Left hindlimb (tissue), 1 donor: ENCODE results near the gene CEP152.

Experiments
- DNase-seq: peaks from one replicate; pipeline ENCODE4 v3.0.0-alpha.2; 2018

The CEP152 gene

DNA sequence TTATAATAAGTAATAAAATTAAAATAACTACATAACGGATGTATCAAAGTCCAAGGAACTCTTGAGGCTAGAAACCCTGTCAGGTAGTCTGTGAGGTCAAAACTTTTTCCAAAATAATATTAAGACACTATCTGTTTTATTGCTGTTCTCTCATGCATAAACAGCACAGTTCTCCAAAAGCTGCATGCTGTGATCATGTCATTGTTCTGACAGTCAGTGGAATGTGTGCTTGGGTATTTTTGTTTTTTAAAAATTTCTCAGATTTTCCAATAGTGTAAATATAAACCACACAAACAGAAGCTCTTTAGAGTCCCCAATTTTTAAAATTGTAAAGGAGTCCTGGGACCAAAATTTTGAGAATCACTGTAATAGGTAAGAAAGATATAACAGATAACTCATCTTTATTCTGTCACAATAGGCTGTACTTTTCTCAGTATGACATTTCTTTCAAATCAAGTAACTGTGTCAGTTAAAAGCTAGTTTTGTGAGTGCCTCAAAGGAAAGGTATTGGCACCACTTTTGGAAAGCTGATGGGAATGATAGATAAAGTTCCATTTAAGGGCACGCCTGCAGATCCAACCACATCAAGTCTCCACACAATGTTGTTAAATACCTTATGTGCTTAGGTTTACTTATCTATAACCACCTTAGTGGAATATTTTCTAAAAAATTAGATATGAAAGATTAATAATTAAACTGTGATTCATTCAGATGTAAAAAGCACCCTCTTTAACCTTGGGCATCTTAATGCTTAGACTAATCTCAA is 49.3 kb downstream of the CEP152 start:
- DNase-seq: no peak

DNA sequence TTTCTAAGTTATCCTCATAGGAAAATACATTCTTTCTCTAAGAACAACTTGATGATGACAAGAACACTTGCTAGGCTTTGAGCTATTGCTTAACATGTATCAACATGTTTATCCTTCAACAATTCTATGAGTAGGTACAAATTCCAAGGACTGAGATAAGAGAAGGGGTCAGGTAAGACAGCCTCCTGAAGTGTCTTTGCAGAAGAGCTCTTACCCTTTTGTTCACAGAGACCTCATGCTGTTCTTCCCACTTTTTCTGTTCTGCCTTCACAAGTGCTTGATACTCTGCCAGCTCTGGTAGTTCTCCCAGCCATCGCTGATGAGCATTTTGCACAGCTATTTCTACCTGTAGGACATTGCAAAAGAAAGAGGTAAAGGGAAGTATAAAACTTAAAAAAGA is 50.9 kb downstream of the CEP152 start:
- no peak for DNase-seq

DNA sequence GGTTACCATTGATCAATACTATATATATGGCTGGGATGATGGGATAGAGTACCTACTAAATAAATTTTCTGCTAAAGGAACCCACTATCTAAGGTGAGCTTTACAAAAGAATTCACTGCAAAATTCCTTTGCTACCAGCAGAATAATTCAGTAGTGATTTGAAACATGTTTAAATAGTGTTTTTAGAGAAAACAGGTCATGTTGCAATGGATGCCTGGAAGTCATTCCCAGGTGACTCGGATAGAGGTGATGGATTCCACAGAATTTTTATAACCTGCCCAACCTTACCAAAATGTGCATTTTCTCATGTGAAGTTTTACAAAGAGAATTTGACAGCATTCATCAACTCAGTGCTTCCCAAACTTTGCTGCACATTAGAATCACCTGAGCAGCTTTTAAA is 53.2 kb downstream of the CEP152 start:
- DNase-seq: no peak

DNA sequence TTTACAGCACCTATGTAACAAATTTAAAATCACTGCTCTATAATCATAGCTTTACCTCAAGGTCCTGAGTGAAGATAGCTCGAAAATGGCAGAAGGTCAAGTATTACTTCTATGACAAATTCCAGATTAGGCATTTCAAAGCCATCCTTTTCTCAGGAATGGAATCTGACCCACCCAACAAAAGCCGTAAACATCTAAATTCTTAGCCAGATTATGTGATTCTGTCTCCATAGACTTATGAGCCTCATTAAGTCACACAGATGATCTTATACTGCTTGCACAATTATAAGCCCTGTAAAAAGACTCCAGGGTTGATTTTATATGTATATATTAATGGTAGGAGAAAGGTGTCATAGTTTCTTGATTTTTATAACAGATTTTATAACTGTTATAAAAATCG is 56.9 kb downstream of the CEP152 start:
- no peak for DNase-seq

DNA sequence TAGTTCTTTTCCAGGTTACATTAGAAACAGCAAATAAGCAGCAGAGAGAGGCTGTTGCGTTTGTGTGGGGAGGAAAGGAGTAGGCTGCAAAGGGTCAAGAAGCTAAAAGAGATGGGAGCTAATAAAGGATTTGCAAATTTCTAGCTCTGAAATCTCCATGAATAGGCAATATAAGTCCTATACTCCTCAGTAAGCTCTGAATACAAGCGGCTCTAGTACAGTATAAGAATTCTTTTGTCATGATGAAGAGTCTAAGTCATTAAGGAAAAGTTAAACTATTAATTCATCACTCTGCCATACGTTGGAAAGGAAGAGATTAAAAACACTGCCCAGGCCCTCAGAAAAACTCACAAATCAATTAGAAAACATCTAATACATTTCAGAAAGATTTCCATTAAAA is 59.3 kb downstream of the CEP152 start:
- no peak for DNase-seq

DNA sequence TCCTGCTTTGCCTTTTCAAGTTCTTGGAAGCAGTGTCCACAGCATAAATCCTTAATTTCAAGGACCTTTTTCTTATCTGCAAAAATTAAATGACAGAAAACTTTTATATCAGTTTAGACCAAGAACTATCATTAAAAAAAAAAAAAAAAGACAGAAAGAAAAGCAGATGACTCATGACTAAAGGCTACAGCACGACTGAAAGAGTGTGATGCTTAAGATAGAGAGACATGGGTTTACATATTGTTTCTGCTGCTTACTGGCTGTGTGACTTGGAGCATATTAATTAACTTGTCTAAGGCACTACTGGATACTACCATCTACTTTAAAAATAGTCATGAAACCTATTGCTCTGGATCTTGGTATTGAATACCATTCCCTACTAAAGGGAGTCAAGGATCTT is 62.3 kb downstream of the CEP152 start:
- no peak for DNase-seq

DNA sequence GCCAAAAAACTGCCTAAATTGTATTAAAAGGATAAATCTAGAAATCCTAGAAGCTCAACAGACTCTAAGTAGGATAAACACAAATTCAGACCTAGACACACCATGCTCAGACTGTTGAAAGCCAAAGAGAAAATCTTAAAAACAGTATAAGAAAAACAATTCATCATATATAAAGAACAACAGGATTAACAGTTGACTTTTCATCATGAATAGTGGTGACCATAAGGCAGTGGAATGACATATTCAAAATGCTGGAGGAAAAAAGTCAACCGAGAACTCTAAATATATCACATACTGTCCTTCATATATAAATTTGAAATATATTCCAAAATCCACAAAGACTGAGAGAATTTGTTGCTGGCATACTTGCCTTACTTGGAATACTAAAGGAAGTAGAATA is 77.3 kb downstream of the CEP152 start:
- DNase-seq: no peak

DNA sequence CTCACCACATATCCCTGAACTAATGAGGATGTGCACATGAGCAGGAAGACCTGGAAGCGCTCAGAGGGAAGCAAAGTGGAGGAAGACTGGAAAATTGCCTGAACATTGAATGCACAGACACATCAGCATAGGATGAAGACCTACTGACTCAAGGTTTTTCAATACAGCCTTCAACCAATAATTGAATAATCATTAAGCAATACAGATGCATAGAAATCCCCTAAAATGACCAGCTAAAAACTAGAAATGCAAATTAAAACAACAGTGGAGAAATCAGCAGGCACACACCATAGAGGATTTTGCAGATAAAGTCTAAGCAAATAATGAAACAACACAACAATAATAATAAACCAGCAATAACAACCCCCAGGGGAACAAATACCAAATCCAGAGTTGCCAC is 80.4 kb downstream of the CEP152 start:
- no peak for DNase-seq

DNA sequence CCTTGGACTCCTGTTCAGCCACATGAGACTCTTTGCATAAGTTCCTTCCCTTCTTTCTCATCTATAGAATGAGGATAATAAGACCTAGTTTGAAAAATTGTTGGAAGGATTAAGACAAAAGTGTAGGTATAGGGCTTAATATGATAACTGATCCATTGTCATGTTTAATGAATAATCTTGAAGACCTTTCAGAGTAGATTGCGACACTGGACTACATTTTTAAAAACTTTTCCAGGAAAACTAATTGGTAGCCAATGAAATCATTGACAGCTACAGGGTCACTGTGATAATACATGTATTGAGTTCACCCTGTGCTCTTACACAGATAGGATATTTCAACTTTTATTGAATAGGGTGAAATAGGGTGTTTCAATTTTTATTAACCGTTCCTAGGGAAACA is 86.9 kb downstream of the CEP152 start:
- no peak for DNase-seq

DNA sequence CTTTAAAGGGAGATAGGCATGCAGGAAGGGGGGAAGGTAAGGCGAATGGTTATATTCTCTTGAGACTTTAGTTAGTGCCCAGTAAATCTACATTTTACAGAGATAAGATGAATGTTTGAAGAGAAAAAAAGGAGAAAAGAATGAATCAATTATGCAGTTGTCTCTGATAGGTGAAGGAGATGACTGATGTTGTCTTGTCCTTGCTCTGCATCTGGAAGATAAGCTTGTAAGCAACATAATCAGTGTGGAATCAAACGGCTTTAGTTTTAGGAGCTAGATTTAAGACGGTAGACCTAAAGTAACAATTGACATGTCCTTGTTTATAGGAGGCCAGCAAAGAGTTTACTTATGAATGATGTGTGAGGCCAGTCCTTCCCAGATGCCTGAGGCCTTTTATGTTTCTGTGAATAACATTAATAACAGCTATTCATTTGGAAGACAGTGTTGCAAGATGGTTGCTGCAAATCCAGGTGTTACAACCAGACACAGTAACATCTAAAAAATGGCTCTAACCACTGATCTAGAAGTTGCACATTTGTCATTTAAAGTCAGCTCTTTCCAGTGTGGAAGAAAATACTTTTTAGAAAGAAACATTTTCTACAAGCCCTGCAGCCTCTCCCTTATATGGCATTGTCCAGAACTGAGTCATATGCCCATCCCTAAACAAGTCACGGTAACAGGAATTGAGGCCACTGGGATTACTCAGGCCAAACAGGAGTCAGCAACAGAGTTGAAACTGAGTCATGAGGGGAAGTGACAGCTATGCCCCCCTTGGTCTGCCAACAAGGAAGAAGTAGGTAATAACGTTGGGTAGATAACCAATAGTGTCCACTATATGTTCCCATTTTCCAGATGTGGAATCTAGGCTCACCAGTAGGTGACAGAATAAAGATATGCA is 87.9 kb downstream of the CEP152 start:
- DNase-seq: no peak

DNA sequence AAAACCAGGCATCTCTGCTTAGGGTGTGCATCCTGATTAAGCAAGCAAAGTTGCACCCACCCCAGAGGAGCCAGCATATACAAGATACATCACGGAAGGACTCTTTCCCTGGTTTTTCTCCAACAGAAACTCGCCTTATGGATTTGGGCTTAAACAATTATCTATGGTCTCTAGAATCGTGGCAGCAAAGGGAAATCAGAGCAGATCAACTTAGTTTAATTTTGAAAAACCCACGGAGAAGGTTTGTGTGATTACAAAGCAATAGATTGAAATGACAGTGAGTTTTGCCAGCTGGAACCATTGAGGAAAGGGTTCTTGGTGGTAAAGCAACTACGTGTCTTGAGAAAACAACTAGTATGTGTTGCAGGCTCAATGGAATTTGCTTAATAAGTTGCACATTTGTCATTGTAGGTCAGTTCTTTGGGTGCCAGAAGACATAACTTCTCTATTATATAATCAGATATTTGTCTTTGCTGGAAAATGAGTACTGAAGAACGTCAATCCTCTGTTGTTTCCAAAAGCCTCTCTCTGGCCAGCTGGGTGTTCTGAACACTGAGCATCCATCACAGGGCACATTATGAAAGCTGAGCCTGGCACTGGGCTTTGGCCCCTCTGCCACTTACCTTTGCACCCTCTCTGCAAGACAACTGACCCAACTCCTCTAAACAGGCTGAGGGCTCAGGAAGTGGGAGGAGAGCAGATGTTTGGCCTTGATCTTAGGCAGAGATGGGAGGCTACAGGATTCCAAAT is 89.6 kb downstream of the CEP152 start:
- no peak for DNase-seq

DNA sequence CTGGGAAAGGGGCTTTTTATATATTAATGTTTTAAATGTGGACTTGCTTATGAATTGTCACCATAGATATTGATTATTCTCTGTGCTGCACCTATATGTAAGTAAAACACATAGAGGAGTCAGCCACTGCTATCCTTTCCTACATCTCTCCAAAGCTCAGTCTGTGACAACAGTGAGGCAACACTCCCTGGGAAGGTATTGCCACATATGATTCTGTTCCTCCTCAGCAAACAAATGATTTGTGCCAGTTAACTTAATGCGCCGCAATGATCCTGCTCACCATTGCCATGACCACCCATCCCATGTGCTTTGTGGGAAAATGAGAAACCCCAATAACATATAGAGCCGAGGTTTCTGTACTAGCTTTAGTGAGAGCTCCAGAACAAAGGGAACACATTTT is 90.2 kb downstream of the CEP152 start:
- DNase-seq: no peak

DNA sequence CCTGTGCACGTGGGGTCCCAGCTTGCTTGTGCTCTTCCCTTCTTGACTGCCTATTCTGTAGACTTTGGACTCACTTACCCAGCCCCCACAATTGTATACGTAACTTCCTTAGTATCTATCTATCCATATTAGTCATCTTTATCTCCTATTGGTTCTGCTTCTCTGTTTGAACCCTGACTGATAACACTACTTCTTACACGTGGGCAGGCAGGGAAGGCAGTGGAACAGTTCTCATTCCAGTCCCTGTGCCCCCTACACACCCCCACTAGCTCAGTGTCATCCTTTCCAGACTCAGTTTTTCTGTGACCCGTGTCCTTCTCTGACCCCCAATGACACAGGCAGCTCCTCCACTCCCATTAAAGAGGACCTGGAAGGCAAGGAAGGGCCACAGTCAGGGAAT is 91.2 kb downstream of the CEP152 start:
- no peak for DNase-seq

DNA sequence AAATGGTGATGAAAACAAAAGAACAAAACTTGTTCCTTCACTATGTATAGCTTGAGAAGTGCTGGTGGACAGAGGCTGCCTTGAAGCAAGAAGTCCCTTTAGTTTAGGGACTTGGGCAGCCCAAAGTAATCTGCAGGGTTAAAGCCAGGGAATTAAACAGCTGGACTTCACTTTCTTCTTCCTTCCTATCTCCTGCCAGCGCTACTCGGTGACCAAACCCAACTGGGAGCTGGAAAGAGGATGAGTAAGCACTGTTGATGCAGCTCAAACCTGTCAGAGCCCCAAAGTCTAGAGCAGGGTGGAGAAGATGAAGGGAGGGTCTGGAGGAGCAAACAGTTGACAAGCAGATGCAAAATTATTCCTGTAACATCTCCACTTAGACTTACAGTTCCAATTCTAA is 92.2 kb downstream of the CEP152 start:
- no peak for DNase-seq

DNA sequence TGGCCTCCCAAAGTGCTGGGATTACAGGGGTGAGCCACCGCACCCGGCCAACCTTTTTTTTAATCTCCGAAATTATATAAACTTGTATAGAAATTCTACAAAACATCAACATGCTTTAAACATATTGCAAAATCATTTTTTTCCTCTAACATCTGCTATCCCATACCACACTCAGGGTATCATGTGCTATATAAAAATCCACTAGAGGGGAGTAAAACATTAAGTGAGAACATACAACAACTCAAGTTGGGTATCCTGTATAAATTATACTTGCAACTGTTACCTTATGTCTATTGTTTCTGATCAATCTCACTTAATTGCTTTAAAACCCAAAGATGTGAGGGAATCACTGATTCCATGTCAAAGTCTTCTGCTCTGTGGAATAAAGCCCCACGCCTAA is 93.4 kb downstream of the CEP152 start:
- no peak for DNase-seq

DNA sequence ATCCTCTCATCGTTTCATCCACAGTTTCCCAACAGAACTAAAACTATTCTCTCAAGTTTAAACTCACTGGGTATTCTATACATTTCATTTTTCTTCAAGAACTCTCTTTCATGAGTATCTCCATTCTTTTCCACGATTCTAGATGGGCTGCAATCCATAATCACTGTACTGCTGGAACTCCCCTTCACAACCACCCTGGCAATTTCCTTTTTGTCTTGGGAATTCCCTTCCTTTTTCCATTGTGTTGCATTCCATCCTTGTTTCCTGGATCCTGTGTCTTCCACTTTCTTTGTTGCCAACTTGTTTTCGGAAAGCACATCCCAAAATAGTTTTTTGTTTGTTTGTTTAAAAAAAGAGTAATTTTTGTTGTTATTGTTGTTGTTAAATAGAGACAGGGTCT is 98.3 kb downstream of the CEP152 start:
- DNase-seq: no peak

DNA sequence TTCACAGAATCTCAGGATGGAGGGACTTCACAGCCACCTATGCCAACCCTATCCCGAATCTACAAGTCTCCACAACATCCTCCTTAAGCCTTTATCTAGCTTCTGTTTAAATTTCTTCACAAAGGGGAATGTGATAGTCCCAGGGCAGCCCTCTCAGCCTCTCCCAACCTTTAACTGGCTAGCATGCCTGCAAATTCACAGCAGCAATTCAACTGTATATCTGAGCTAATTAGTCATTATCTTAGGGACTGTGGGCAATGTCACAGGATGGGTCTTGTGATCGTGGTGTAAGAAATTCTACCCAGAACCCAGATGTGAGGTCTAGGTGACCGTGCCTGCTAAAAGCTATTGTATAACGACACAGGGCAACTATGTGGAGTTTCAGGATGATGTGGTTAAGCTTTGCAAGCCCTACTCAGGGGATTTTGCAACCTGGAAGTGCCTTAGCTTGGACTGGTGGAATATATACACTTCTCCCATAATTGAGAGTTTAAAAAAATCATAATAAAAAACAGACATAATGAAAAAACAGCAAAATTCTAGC is 99.8 kb downstream of the CEP152 start:
- no peak for DNase-seq

DNA sequence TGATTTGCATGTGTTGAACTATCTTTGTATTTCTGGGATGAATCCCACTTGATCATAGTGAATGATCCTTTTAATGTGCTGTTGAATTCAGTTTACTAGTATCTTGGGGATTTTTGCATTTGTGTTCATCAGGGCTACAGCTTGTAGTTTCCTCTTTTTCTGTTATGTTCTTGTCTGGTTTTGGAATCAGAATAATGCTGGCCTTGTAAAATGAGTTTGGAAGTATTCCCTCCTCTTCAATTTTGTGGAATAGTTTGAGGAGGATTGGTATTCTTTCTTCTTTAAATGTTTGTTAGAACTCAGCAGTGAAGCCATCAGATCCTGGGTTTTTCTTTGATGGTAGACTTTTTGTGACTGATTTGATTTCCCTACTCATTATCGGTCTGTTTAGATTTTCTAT is 102.2 kb downstream of the CEP152 start:
- DNase-seq: no peak

DNA sequence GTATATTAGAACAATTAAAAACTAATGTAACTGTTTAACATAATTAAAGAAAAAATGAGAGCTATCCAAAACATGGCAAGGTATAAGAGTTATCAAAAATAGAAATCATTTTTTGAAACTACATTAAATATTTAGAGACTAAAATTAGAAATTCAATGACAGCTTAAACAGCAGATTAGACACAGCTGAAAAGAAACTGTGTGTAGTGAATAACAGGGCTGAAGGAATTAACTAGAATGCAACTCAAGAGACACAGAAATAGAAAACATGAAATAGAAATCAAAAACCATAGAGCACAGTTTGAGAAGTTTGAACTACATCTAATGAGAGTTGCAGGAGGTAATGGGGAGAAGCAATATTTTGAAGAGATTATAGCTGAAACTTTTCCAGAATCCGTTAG is 105.5 kb downstream of the CEP152 start:
- DNase-seq: no peak

DNA sequence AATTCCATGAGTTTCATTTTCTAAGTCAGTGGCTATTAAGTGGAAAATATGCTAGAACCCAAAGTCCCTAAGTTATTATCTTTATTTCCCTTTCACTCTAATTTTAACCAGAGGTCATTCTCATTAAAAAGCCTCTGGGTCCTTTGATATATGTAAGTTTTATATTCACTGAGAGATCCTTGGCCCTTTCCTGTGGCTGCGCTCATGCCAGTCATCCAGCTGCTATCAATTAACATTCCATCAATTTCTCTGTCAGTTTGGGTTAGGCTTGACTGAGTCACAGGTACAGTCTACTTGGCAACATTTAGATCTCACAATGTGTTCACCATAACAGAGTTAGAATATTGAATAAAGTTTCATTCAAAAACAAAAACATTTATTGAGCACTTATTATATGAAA is 107.3 kb downstream of the CEP152 start:
- no peak for DNase-seq

DNA sequence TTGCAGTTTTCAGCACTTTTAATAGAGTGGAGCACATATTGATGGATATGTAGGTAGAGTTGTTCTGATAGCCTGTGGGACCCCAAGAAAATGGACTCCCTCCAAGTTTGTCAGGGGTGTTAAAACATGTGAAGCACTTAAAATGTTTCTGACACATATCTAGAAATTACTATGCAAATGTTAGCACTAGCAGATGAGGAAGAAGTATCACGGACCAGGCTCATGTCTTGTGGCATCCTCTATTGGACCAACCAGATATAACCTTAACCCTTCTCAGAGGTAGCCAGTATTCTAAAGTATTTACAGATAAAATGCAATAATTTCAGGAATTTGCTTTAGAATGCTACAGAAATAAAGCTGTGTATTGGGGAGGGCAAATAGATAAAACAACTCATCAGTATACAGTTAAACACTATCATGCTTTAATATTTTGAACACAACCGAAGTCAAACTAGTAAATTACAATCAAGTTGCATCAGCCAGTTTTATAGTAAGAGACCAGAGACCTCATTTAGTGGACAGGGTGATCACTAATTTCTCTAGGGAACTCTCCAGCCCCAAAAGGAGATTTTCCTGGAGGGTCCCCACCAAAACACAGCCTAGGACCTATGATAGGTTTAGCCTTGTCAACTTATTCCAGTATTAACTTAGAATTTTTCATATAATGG is 108.2 kb downstream of the CEP152 start:
- DNase-seq: no peak

DNA sequence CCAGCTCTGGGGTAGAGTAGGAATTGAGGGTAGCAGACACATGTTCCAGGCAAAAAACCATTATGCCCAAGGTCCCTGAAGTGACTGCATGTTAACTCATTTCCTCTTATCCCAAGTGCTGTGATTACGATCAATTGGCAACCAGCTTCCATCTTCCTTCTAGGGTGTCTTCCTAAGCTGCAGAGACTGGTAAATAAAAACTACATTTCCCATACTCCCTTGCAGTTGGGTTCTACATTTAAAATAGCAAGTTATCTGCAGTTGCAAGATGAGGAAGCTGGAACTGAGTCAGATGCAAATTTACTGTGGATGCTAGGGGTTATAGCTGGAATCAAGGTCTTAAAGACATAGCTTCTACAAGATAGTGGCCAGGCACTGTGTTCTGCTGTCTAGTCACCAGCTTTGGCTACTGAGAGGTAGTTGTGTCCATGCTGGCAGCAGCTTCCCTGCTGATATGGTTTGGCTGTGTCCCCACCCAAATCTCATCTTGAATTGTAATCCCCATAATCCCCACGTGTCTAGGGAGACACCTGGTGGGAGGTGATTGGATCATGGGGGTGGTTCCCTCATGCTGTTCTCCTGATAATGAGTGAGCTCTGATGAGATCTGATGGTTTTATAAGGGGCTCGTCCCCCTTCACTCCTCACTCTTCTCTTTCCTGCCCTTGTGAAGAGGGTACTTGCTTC is 114.1 kb downstream of the CEP152 start:
- no peak for DNase-seq
